Adrenal gland (tissue), 12 donors: ENCODE results near the gene NACA2. TPM values are rescaled to one million over a fixed set of nuclear protein-coding genes. Genes with fewer than 3 reads are reported as not detected.

Experiments
- DNase-seq, 7 donors: peaks; one replicate each; pipeline ENCODE4 v3.0.0-alpha.2; 2019 to 2020
- H3K27ac ChIP-seq, 5 donors: fragments of 200-600 bp; sonication (generic) in 4 of 5; 1 replicate in 3 of 5; 2 replicates in 2 of 5; pipeline versions ENCODE4 v1.5.1 to v1.8.0; 2016 to 2020; ENCODE audit warnings: mild to moderate bottlenecking in 1 of 5
- H3K27me3 ChIP-seq: fragments of 200-600 bp; 2 replicates; pipeline ENCODE4 v1.8.0; 2021
- H3K36me3 ChIP-seq, 2 donors: fragments of 200-600 bp; replicated peaks in 1 of 2; 1 replicate in 1 of 2; 2 replicates in 1 of 2; pipeline versions ENCODE4 v1.5.1 to v1.8.0; 2018 to 2022
- H3K4me1 ChIP-seq, 2 donors: fragments of 200-600 bp; replicated peaks in 1 of 2; 1 replicate in 1 of 2; 2 replicates in 1 of 2; pipeline versions ENCODE4 v1.5.1 to v1.8.0; 2018 to 2021
- H3K4me3 ChIP-seq, 4 donors: fragments of 200-600 bp; sonication (generic) in 3 of 4; one replicate each; pipeline ENCODE4 v1.5.1; 2016 to 2018
- H3K9me3 ChIP-seq, 3 donors: fragments of 200-600 bp; sonication (generic) in 1 of 3; replicated peaks in 1 of 3; 1 replicate in 2 of 3; 2 replicates in 1 of 3; pipeline versions ENCODE4 v1.5.1 to v1.8.0; 2016 to 2021
- CTCF ChIP-seq, 6 experiments: fragments of 450-650 bp in 4 of 6; fragments of 200-600 bp in 2 of 6; sonication (generic) in 1 of 6; IDR thresholded peaks; 1 replicate in 5 of 6; 2 replicates in 1 of 6; pipeline versions ENCODE4 v1.5.1 to v1.8.0; 2016 to 2021; ENCODE audit warnings: antibody characterized with exemption in 6 of 6, mild to moderate bottlenecking in 2 of 6, moderate library complexity in 1 of 6
- POLR2A ChIP-seq, 2 donors: fragments of 450-650 bp; IDR thresholded peaks; one replicate each; pipeline ENCODE4 v1.6.1; 2017; ENCODE audit warnings: antibody characterized with exemption in 2 of 2, mild to moderate bottlenecking in 2 of 2, moderate library complexity in 1 of 2
- WGBS, 4 donors: extraction: QIAGEN DNeasy Blood & Tissue Kit in 2 of 4; methylation state at CpG; one replicate each; pipeline versions ENCODE4 v1.1.5 to v1.1.7; 2013 to 2017; 5-methylcytosine and 5-hydroxymethylcytosine counted together
- intact Hi-C, 2 donors: fragments of 100-400 bp; cut with DNase I; formaldehyde crosslinking; loops; one replicate each; pipeline versions ENCODE4 v1.14.1 to v1.15.0; 2022 to 2023
- polyA plus RNA-seq, 3 donors: library from polyadenylated mRNA; stranded (reverse); fragments of 200-250 nt in 2 of 3; fragments of 350-450 nt in 1 of 3; fragmentation: Illumina TruSeq in 1 of 3; extraction: RNeasy Lipid Tissue Mini Kit (QIAGEN cat#74804) in 1 of 3; gene quantifications; one replicate each; pipeline ENCODE4 v1.2.3, GENCODE V29; 2013 to 2014
- total RNA-seq, 9 donors: library from RNA; depleted of rRNA in 4 of 9; stranded (reverse); fragments of >200 nt in 4 of 9; fragments of 120-200 nt in 1 of 9; fragmentation: NEBNext Ultra II Directional in 1 of 9; extraction: Animal tissue kit (Norgen Biotek cat#: 25700) in 1 of 9; gene quantifications; one replicate each; pipeline versions ENCODE4 v1.1.0 to v1.2.4, GENCODE V29; 2013 to 2023
- donor health status: healthy with polysubstance abuse.
- donor health status: Bipolar disorder and iron deficiency.
- donor health status: DM: yes; HTN: yes; CAD: no.
- donor health status: DM: no; HTN: no; CAD: no.
- donor health status: DM: no; HTN: no; CAD: no.
- donor health status: DM: yes; HTN: yes; CAD: no.

NACA2 gene
- total and polyA plus RNA-seq, 12 donors = 0.27 to 0.28 TPM; not detected in 10

GRCh38 chr17:61617330-61617729 is 26.3 kb upstream of the NACA2 start:
- DNase-seq = no peak
- Histone ChIP-seq H3K27me3 (no peaks in the 10 kb centered on the region), H3K9me3 (peaks cover 0 to 10% (median 8%) of the 10 kb centered on the region in 3 donors), H3K4me1 (no peaks in the 10 kb centered on the region), H3K36me3 (no peaks in the 10 kb centered on the region), H3K4me3 (no peak overlapping the region), H3K27ac (no peak overlapping the region)
- no peak for TF ChIP-seq CTCF (IDR thresholded peaks at IDR 0.05)
- TF ChIP-seq POLR2A (IDR thresholded peaks at IDR 0.05) = no peak
- 71 to 76% (median 74%) methylated on average over 4 of the region's 4 CpGs for whole genome bisulfite sequencing, 4 donors
- intact Hi-C loops = no loop called here

GRCh38 chr17:61616783-61617182 is 25.8 kb upstream of the NACA2 start:
- H3K4me1 ChIP-seq = no peaks in the 10 kb centered on the region
- 38 to 58% (median 45%) methylated on average over 1 of the region's 1 CpG for WGBS, 4 donors
- H3K36me3 ChIP-seq = no peaks in the 10 kb centered on the region
- intact Hi-C loops = no loop called here
- TF ChIP-seq CTCF (IDR thresholded peaks at IDR 0.05) = no peak
- TF ChIP-seq POLR2A (IDR thresholded peaks at IDR 0.05) = no peak
- no peak overlapping the region for H3K27ac ChIP-seq
- no peaks in the 10 kb centered on the region for H3K27me3 ChIP-seq
- no peak for DNase-seq
- H3K9me3 ChIP-seq = peaks cover 0 to 10% (median 8%) of the 10 kb centered on the region in 3 donors
- H3K4me3 ChIP-seq = no peak overlapping the region

GRCh38 chr17:61614219-61614618 is 23.2 kb upstream of the NACA2 start:
- Histone ChIP-seq H3K27me3 (no peaks in the 10 kb centered on the region), H3K4me1 (no peaks in the 10 kb centered on the region), H3K36me3 (no peaks in the 10 kb centered on the region), H3K9me3 (peaks cover 0 to 6% (median 1%) of the 10 kb centered on the region in 3 donors), H3K4me3 (no peak overlapping the region), H3K27ac (no peak overlapping the region)
- TF ChIP-seq POLR2A (IDR thresholded peaks at IDR 0.05) (no peak), CTCF (IDR thresholded peaks at IDR 0.05) (no peak)
- no peak for DNase-seq
- intact Hi-C loops = no loop called here

GRCh38 chr17:61611323-61611722 is 20.3 kb upstream of the NACA2 start:
- H3K27me3 ChIP-seq = no peaks in the 10 kb centered on the region
- no peak for DNase-seq
- no peak overlapping the region for H3K27ac ChIP-seq
- H3K4me1 ChIP-seq = no peaks in the 10 kb centered on the region
- H3K36me3 ChIP-seq = no peaks in the 10 kb centered on the region
- 65 to 77% (median 74%) methylated on average over 6 of the region's 6 CpGs for WGBS, 4 donors
- TF ChIP-seq CTCF (IDR thresholded peaks at IDR 0.05) (no peak), POLR2A (IDR thresholded peaks at IDR 0.05) (no peak)
- intact Hi-C loops = no loop called here
- no peak overlapping the region for H3K4me3 ChIP-seq
- no peaks in the 10 kb centered on the region for H3K9me3 ChIP-seq
